ENCODE results near the gene KLHDC7B.
"Not testable (repeated sequence)": the region's sequence is repeated elsewhere in the genome, so short reads cannot be mapped to it uniquely, and the experiment has no call there.

Gene KLHDC7B

DNA sequence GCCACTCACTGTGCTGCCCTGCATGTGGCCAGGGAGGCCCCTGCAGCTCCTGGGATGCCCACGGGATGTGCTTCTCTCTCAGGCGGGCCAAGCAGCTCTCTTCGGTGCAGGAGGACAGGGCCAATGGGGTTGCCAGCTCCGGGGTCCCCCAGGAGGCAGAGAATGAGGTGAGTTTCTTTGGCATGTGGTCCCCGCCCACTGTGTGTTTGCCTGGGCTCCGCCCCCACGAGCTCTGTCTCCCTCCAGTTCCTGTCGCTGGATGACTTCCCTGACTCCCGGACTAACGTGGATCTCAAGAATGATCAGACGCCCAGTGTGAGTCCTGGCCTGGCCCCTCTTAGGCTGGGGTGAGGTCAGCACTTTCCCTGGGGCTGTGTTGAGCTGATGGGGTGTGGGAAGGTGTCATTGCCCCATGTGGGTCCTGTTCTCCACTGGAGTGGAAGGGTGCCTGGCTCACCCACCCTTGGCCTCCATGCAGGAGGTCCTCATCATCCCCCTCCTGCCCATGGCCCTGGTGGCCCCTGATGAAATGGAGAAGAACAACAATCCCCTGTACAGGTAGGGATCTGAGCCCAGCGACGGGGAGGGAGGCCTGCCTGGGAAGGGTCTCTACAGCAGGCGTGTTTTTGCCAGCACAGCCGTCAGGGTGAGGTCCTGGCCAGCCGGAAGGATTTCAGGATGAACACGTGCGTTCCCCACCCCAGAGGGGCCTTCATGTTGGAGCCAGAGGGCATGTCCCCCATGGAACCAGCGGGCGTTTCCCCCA lies 28.0 kb upstream of the KLHDC7B start:
- DNase-seq, result no peak

DNA sequence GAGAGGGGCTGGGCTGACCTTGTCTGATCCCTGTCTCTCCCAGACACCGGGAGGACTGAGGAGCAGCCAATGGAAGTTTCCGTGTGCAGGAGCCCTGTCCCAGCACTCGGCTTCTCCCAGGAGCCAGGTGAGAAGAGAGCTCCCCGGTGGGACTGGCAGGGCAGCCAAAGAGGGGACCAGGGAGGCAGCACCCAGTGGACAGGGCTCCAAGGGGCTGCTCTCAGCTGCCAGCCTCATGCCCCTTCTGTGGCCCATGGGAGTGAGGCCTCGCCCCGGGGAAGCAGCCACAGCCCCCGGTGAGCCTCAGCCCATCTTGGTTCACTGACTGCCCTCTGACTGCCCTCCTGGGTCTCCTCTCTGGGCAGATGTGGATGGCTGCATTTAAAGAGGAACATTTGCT lies 27.1 kb upstream of the KLHDC7B start:
- DNase-seq, result no peak

DNA sequence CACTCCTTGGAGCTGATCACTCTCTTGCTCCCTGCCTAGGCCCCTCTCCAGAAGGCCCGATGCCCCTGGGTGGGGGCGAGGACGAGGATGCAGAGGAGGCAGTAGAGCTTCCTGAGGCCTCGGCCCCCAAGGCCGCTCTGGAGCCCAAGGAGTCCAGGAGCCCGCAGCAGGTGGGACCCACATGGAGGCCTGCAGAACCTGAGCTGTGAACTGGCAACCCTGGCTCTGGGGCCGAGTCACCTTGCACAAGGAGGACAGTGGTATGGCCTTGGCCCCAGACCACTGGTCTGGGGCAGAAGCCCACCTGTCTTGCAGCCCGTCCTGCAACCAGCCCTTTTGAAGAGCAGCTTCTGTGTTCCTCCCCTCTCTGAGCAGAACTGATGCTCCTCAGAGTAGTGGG lies 26.5 kb upstream of the KLHDC7B start:
- no peak for DNase-seq

- DNase-seq, result not testable (repeated sequence)
Measured at GRCh38 chr22:50520184-50520583, 25.5 kb upstream of the KLHDC7B start.

DNA sequence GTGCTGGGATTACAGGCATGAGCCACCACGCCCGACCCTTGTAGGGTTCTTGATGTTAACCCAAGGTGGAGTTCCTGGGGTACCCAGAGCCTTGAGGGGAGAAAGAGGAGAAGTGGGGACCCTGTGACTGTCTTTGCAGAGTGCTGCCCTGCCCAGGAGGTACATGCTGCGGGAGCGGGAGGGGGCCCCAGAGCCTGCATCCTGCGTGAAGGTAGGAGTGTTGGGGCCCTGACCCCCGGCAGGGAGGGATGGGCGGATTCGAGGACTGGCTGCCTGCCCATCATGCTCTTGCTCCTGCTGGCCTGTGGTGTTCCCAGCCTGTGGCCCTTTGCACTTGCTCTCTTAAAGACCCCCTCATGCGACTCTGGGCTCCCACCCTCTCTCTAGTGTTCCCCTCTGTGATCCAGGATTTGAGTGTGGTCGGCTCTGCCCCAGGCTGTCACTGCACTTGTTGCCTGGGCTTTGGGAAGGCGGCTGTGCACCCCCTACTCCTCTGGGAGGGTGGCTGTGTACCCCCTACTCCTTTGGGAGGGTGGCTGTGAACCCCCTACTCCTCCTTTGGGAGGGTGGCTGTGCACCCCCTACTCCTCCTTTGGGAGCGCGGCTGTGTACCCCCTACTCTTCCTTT lies 24.8 kb upstream of the KLHDC7B start:
- DNase-seq, result no peak

- no peak for DNase-seq
Measured at GRCh38 chr22:50521710-50522109, 24.0 kb upstream of the KLHDC7B start.

GRCh38 chr22:50522208-50522805 lies 23.4 kb upstream of the KLHDC7B start:
- no peak for DNase-seq

- DNase-seq, result no peak
Measured at GRCh38 chr22:50522806-50523438, 22.8 kb upstream of the KLHDC7B start.

- DNase-seq, result no peak
Measured at GRCh38 chr22:50523458-50523805, 22.3 kb upstream of the KLHDC7B start.

GRCh38 chr22:50523806-50524675 lies 21.7 kb upstream of the KLHDC7B start:
- DNase-seq, result no peak

GRCh38 chr22:50524676-50525103 lies 21.0 kb upstream of the KLHDC7B start:
- DNase-seq, result no peak

DNA sequence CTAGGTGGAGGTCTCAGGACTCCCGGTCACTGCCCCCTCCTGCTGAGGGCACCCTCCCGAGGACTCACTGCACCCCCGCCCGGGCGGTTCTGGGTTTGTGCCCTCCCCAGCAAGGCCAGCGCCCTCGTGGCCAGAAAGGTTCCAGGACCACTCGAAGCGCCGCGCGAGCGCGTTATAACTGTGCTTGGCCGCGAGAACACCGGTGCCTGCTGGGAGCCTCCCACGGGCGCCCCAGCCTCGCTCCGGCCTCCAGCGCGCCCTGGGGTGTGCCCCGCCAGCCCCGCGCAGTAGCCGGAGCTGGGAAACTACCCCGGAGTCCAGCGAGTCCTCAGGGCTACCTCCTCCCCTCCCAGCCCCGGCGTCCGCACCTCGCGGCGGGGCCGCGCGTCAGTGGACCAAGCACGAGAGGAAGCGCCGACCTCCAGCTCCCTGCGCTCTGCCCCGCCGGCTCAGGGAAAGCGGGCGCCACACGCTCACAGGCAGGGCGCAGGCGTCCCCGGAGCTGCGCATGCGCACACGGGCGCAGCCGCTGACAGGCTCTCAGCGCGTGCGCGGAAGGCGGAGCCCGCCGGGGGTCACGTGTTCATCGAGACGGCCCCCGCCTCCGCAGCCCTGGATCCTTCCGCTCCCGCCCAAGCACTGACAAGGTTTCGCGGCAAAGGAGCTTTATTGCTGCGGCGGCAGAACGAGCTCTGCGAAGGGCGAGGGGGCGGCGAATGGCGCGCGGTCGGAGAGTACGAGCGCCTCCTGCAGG lies 20.4 kb upstream of the KLHDC7B start, which contains the start of gene SCO2:
SCO2 (minus strand) TSS at position 495 of the 754 bp plus-strand sequence. CDS start 1,187 bp downstream, outside the sequence.
- peak; percentile 98 for DNase-seq

DNA sequence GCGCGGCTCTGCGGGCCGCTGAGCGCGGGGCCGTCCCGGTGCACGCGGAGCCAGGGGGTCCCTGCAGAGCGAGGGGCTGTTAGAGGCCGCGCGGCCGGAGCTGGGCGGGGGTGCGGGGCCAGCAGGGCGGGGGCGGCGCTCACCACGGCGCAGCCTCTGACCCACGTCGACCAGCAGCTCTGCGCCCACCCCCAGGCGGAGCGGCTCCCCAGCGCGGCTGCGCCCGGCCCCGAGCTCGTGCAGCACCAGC lies 19.9 kb upstream of the KLHDC7B start:
- no peak for DNase-seq

- peak; percentile 75 for DNase-seq
Measured at GRCh38 chr22:50526108-50526833, 19.4 kb upstream of the KLHDC7B start.

DNA sequence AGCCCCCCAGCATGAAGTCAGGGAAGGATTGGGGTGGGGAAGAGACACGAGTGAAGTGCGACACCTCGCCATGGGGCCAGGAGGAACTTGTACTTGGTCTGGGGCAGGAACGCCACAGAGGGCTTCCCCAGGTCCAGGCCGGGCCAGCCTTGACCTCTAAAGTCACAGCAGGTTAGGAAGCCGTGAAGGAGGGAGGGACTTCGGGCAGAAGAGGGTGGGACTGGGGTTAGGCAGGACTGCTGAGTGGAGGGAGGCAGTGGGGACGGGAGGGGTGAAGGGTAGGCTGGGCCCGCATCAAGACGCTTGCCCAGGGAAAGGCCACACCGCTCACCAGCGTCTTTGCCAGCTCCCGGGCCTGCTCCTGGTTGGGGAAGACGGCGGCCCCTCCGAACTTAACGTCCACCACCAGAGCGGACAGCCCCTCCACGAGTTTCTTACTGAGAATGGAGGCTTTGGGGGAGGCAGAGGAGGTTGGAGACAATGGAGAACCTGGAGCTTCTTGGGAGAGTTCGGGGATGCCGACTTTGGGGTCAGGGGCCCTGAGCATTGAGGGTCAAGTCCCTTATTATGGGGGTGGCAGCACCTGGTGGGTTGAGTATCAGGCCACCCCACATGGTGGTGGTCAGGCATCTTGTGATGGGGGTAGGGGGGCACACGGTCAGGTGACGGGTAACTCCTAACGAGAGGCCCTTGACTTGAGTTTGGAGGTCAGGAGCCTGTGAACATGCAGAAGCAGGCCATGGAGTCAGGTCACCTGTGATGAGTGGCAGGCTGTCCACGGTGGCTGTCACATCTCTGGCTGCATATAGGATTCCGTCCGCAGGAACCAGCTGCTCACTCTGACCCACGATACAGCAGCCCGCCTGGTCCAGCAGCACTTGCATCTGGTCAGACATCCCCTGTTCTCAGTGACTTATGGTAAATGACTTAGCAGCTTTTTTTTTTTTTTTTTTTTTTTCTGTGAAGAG lies 18.6 kb upstream of the KLHDC7B start:
- DNase-seq, result no peak

GRCh38 chr22:50527921-50528681 lies 17.6 kb upstream of the KLHDC7B start:
- no peak for DNase-seq

GRCh38 chr22:50528682-50529415 lies 16.9 kb upstream of the KLHDC7B start:
- DNase-seq, result no peak

- no peak for DNase-seq
Measured at GRCh38 chr22:50529416-50529896, 16.2 kb upstream of the KLHDC7B start.
